Occipital lobe (tissue), 2 donors: ENCODE measurements around the gene CLOCK. TPM values are rescaled to one million over a fixed set of nuclear protein-coding genes. Genes with fewer than 3 reads are reported as not detected.
"Not testable (repeated sequence)": the region's sequence is repeated elsewhere in the genome, so short reads cannot be mapped to it uniquely, and the experiment has no call there.

ENCODE experiments used
- DNase-seq: peaks from one replicate; lab custom pipeline; 2025; lab: John Stamatoyannopoulos, UW
- total RNA-seq: library from RNA; depleted of rRNA; stranded (reverse); fragments of >200 nt; gene quantifications from one replicate; pipeline ENCODE4 v1.2.3, GENCODE V29; 2014

CLOCK gene
- 37.0 TPM for total RNA-seq

GRCh38 chr4:55546756-55547465 lies at the start of gene CLOCK:
TSS of gene CLOCK (minus strand) at chr4:55546909. CDS start at chr4:55482785, 64,124 bp downstream.
- DNase-seq: peak; percentile 89

GRCh38 chr4:55592014-55592413 lies 45.3 kb upstream of the CLOCK start, which contains the start of gene PDCL2:
TSS of gene PDCL2 (minus strand) at chr4:55592245. CDS start at chr4:55592109, 136 bp downstream.
- no peak for DNase-seq

DNA sequence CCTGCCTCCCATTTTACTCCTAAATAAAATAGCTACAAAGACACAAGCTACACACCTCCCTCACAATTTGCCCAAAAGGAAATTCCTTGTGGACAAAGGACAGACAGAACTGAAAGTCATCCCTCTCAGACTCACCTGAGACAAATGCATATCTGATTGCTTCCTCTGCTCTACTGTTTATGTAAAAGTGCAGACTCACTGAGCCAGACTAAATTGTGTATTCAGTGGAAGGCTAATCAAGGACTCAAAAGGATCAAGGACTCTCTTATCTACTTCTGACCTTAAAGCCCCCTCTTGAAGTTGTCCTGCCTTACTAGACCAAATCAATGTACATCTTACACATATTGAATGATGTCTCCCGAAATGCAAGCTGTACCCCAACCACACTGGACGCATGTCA lies 41.5 kb upstream of the CLOCK start:
- DNase-seq: no peak

GRCh38 chr4:55582773-55583172 lies 36.1 kb upstream of the CLOCK start:
- not testable (repeated sequence) for DNase-seq

DNA sequence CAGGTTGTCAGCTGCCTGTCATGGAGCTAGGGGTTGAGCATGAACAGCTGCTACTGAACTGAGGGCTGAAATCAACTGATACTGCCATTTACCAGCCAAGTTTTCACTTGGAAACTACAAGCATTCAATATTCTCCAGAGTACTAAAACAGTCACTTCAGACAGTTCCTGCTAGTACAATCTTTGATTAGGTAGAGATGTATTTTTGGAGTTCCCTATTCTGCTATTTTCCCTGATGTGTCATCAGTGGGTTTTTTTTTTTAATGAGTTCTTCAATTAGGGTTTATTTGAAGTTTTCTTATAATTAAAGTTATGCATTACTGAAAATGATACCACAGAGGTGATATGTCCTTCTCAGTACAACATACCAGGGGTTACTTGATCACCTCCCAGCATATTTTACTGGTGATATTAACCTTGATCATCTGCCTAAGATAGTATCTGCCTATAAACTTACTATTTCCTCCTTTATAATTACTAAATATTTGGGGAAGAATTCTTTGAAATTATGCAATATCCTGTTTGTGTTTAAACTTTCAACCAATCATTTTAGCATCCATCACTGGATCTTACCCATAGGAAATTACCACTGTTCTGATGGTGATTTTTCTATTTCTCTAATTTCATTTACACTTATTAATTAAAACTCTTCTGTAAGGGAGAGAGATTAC lies 31.8 kb upstream of the CLOCK start:
- DNase-seq: no peak

DNA sequence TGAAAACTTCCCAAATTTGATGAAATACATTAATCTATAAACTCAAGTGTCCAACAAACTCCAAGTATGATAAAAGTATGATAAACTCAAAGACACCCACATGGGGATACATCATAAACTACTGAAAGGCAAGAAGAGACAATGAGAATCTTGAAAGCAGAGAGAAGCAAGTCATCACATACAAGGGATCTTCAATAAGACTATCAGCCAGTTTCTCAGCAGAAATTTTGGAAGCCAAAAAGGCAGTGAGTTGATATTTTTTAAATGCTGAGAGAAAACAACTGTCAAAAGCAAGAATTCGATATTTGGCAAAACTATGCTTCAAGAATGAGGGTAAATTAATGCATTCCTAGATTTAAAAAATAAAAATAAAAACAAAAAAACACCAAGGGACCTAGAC lies 28.8 kb upstream of the CLOCK start:
- no peak for DNase-seq

DNA sequence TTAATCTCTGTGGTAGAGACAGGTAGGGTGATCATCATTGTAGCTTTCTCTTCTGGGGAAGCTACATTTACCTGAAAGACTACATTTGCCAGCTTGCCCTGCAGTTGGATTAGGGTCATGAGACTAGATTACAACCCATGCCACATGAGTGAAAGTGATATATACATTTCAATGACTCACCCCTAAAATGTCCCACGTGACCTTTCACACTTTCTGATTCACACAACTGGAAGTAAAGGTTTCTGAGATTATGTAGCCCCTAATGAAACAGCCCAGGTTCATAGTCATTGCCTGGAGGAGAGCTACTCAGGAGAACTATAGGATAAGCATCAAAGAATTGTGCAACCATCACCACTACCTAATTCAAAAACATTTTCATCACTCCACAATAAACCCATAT lies 27.5 kb upstream of the CLOCK start:
- DNase-seq: no peak

DNA sequence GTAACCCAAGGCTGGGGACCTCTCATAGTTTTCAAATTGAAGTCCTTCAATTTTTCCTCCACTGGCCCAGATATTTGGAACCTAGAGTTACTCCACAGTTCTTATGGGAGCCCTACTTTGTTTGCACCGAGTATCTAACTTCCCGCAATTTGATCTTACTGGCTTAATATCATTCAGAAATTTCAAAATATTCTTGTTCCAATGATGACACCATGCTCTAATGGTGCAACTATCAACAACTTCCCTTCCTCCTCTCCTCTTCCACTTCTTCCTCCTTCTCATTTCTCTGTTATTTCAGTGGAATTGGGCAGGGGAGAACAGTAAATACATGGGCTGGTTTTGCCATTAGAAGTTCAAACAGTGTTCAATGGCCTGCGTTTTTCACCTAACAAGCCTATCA lies 25.1 kb upstream of the CLOCK start:
- DNase-seq: no peak

- no peak for DNase-seq
Observed at GRCh38 chr4:55568905-55569504, 22.3 kb upstream of the CLOCK start.

GRCh38 chr4:55561889-55562288 lies 15.2 kb upstream of the CLOCK start:
- no peak for DNase-seq

DNA sequence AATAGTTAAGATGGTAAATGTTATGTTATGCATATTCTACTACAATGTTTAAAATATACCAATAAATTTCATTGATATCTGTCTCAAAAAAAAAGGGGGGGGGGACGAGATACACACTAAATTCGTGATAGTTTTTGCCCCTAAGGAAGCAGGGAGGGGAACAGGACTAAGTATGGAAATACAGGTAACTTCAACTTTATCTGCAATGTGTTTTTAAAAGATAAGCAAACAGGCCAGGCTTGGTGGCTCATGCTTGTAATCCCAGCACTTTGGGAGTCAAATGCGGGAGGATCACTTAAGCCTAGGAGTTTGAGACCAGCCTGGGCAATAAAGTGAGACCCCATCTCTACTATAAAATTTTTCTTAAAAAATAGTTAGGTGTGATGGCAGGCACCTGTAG lies 13.4 kb upstream of the CLOCK start:
- DNase-seq: no peak

DNA sequence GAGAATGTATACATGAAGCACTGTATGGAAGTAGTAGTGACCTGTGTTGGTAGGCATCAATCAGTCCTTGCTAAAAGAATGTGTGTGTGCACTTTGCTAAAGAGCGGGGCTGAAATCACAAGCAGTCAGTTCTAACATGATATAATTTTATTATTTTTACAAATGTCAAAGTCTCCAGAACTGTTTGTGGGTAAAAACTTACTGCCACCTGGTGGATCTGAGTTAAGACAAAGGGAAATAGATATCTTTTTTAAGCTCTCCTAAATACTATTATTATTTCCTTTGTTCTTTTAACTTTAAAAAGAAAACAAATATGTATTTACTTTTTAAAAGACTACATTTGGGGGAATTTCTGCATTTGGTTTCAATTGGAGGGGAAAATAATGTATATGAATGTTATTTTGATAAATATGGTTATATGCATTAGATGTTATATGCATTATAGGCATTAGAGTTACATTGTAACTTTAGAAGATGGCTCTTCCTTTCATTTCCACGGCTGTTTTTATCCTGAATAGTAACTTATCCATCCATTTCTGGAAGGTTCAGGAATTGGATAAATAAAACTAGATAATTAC lies 7.8 kb upstream of the CLOCK start:
- no peak for DNase-seq

GRCh38 chr4:55553441-55554201 lies 6.9 kb upstream of the CLOCK start:
- no peak for DNase-seq

DNA sequence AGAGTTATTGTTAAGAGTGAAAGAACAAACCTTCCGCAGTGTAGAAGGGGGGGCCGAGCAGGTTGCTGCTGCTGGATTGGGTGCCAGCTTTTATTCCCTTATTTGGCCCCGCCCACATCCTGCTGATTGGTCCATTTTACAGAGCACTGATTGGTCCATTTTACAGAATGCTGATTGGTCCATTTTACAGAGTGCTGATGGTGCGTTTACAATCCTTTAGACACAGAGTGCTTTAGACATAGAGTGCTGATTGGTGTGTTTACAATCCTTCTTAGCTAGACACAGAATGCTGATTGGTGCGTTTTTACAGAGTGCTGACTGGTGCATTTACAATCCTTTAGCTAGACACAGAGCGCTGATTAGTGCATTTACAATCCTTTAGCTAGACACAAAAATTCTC lies 5.3 kb upstream of the CLOCK start:
- DNase-seq: not testable (repeated sequence)

GRCh38 chr4:55549888-55550287 lies 3.2 kb upstream of the CLOCK start:
- DNase-seq: no peak

GRCh38 chr4:55547918-55548317 lies 1.2 kb upstream of the CLOCK start:
- DNase-seq: no peak

DNA sequence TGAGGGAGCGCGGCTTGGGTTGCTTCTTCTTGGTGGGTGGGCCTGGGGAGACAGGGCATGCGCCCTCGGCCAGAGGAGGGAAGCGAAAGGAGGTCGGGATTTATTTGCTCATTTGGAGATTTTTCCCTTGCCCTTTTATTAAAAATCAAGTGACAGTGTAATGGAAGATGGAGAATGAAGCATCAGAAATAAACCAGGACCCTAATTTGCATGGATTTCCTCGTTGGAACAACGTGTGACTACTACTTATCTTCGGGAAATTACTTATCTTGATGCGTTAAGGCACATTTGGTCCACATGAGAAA lies 709 bp upstream of the CLOCK start:
- DNase-seq: no peak

GRCh38 chr4:55546506-55546755 lies 278 bp downstream of the CLOCK start:
- DNase-seq: no peak

DNA sequence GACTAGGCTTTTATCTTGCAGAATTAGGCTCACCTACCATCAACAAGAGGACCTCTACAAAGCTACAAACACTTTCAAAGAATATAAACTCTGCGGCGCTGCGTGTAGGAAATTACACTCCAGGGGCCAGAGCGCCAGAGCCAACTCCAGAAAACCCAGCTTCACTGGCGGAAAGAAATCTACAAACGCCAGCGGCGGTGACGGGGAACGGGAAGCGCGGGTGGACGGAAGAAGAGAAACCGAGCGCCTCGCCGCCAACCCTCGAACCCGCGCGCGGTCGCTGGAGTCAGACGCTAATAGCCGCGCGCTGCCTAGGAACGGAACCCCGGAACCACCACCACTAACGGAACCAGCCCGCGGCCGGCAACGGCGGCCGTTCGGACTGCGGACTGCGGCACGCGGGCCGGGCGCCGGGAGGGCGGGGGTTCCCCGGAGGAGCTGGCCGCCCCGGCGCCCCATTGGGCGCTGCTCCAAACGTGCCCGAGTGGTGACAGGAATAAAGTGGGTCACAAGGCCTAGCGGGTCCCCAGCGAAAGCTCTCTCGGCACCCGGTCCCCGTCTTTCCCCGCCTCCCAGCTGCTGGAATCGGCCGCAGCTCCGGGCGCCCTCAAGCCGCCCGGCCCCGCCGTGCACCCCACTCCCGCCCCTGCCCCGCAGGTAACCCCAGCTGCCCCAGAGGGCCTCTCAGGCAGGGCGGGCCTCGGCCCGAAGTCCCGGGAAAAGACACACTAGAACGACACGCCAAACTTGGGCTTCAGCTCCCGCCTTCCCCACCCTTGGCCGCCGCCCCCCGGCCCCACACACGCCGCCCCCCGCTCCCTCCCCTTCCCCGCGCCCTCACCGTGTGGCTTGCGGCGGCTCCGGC lies 836 bp downstream of the CLOCK start:
- peak; percentile 70 for DNase-seq

DNA sequence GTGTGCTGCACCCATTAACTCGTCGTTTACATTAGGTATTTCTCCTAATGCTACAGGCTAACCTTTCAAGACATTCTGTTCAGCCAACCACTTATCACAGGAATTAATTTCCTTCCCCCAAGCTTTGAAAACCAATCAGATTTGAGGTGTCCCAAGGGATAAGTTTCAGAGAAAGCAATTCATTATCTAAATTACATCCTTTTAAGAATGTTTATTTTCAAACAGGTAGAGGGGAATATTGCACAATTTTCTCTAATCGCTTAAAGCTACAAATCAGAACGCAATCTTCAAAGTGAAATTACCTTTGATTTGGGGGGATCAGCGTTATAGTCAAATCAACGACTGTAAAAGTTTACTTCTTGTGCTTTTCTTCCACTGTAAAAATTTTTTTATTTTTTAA lies 1.6 kb downstream of the CLOCK start:
- no peak for DNase-seq

DNA sequence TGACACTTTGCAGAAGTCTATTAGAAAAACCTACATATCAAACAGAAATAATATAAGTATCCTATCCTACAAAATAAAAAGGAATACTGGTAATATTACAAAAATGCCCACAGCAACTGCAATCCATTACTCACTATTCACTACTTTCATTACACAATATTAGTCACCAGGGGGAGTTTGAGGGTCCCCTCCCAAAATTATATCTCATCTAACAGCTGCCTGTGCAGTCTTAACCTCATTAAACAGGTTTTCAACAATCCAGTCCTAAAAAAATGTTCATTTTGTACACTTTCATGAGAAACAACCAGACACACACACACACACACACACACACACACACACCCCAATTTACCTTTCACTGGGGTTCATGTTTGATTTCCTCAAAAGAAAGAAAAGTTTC lies 2.9 kb downstream of the CLOCK start:
- DNase-seq: no peak
